GM19025 (cell line): Measurements from ENCODE around the gene SF3B2.
A peak's percentile ranks its signal among the peaks of the same experiment; 100 is the strongest.
"Not testable (repeated sequence)": the region's sequence is repeated elsewhere in the genome, so short reads cannot be mapped to it uniquely, and the experiment has no call there.

Source experiments
- ATAC-seq: cut with Tn5 transposase; IDR thresholded peaks from one replicate; pipeline ENCODE4 v1.9.1; 2021; ENCODE audit warnings: mild to moderate bottlenecking, low read depth, moderate library complexity; ENCODE audit not compliant: unreplicated experiment

SF3B2 gene

GRCh38 chr11:66100272-66101065, 48.3 kb downstream of the SF3B2 start:
- ATAC-seq, result no peak

- ATAC-seq, result no peak
Measured at GRCh38 chr11:66101066-66101464, 48.9 kb downstream of the SF3B2 start.

GRCh38 chr11:66104057-66104638, 52.0 kb downstream of the SF3B2 start:
- no peak for ATAC-seq

GRCh38 chr11:66106786-66107599, 54.8 kb downstream of the SF3B2 start:
- no peak for ATAC-seq

- ATAC-seq, result no peak
Measured at GRCh38 chr11:66107600-66108510, 55.7 kb downstream of the SF3B2 start.

GRCh38 chr11:66109294-66109693, 57.1 kb downstream of the SF3B2 start:
- ATAC-seq, result no peak

- no peak for ATAC-seq
Measured at GRCh38 chr11:66111158-66111557, 59.0 kb downstream of the SF3B2 start.

GRCh38 chr11:66112041-66112491, 59.9 kb downstream of the SF3B2 start:
- ATAC-seq, result no peak

- no peak for ATAC-seq
Measured at GRCh38 chr11:66112601-66113499, 60.7 kb downstream of the SF3B2 start.

- not testable (repeated sequence) for ATAC-seq
Measured at GRCh38 chr11:66114957-66115356, 62.8 kb downstream of the SF3B2 start.

- ATAC-seq, result peak; percentile 52
Measured at GRCh38 chr11:66115638-66116301, 63.6 kb downstream of the SF3B2 start.

- no peak for ATAC-seq
Measured at GRCh38 chr11:66116576-66117361, 64.6 kb downstream of the SF3B2 start.

GRCh38 chr11:66118847-66119246, 66.7 kb downstream of the SF3B2 start:
- ATAC-seq, result no peak
